ENCODE data around the gene RICTOR. TPM values are rescaled to one million over a fixed set of nuclear protein-coding genes. Genes with fewer than 3 reads are reported as not detected.

The RICTOR gene
- total RNA-seq, 4 donors from 2014 or later, result 47.8 to 87.5 (median 51.2) TPM

GRCh38 chr5:39024884-39025283 is 49.3 kb downstream of the RICTOR start:
- H3K4me1 ChIP-seq, result peaks cover 5 to 7% of the 10 kb centered on the region in 2 donors
- DNase-seq, result no peak
- no peak overlapping the region for H3K27ac ChIP-seq

GRCh38 chr5:39024005-39024404 is 50.2 kb downstream of the RICTOR start:
- Histone ChIP-seq H3K9me3 (no peaks in the 10 kb centered on the region), H3K27me3 (no peaks in the 10 kb centered on the region), H3K27ac (no peak overlapping the region), H3K4me3 (replicated peaks in 1 of 3) (no peak overlapping the region), H3K36me3 (no peaks in the 10 kb centered on the region), H3K4me1 (peaks cover 5 to 7% of the 10 kb centered on the region in 2 donors)
- TF ChIP-seq POLR2A (IDR thresholded peaks at IDR 0.05), result no peak
- no peak for TF ChIP-seq CTCF (IDR thresholded peaks at IDR 0.05)
- no peak for DNase-seq
- intact Hi-C loops (cut with DNase I), result no loop called here
- 90 to 91% methylated on average over 7 of the region's 7 CpGs for WGBS, 2 donors

More at GRCh38 chr5:39024884-39025283, 49.3 kb downstream of the RICTOR start:
- H3K36me3 ChIP-seq, result no peaks in the 10 kb centered on the region
- H3K9me3 ChIP-seq, result no peaks in the 10 kb centered on the region
- TF ChIP-seq POLR2A (IDR thresholded peaks at IDR 0.05) (no peak), CTCF (IDR thresholded peaks at IDR 0.05) (no peak)
- no peaks in the 10 kb centered on the region for H3K27me3 ChIP-seq
- H3K4me3 ChIP-seq (replicated peaks in 1 of 3), result no peak overlapping the region
- intact Hi-C loops (cut with DNase I), result no loop called here

- no peaks in the 10 kb centered on the region for H3K36me3 ChIP-seq
Measured at GRCh38 chr5:39023121-39023520, 51.1 kb downstream of the RICTOR start.

GRCh38 chr5:39022151-39022550 is 52.0 kb downstream of the RICTOR start:
- Histone ChIP-seq H3K36me3 (no peaks in the 10 kb centered on the region), H3K27ac (no peak overlapping the region), H3K9me3 (no peaks in the 10 kb centered on the region), H3K4me3 (replicated peaks in 1 of 3) (no peak overlapping the region), H3K4me1 (peaks cover 5 to 7% of the 10 kb centered on the region in 2 donors), H3K27me3 (no peaks in the 10 kb centered on the region)
- WGBS, 2 donors, result 97% methylated on average over 4 of the region's 4 CpGs
- intact Hi-C loops (cut with DNase I), result no loop called here
- DNase-seq, result no peak
- TF ChIP-seq POLR2A (IDR thresholded peaks at IDR 0.05), result no peak
- no peak for TF ChIP-seq CTCF (IDR thresholded peaks at IDR 0.05)

More at GRCh38 chr5:39023121-39023520, 51.1 kb downstream of the RICTOR start:
- 88 to 93% methylated on average over 4 of the region's 4 CpGs for WGBS, 2 donors
- peaks cover 5 to 7% of the 10 kb centered on the region in 2 donors for H3K4me1 ChIP-seq
- intact Hi-C loops (cut with DNase I), result no loop called here
- no peaks in the 10 kb centered on the region for H3K27me3 ChIP-seq
- H3K4me3 ChIP-seq (replicated peaks in 1 of 3), result no peak overlapping the region
- TF ChIP-seq POLR2A (IDR thresholded peaks at IDR 0.05) (no peak), CTCF (IDR thresholded peaks at IDR 0.05) (no peak)
- H3K27ac ChIP-seq, result no peak overlapping the region
- no peak for DNase-seq
- H3K9me3 ChIP-seq, result no peaks in the 10 kb centered on the region

GRCh38 chr5:39021413-39021812 is 52.8 kb downstream of the RICTOR start:
- H3K4me3 ChIP-seq (replicated peaks in 1 of 3), result no peak overlapping the region
- 34 to 48% methylated on average over 1 of the region's 1 CpG for WGBS, 2 donors
- peaks cover 5 to 7% of the 10 kb centered on the region in 2 donors for H3K4me1 ChIP-seq
- intact Hi-C loops (cut with DNase I), result no loop called here
- no peaks in the 10 kb centered on the region for H3K36me3 ChIP-seq
- no peak overlapping the region for H3K27ac ChIP-seq
- DNase-seq, result peak in 1 of 2 donors; percentile 12
- H3K9me3 ChIP-seq, result no peaks in the 10 kb centered on the region
- no peak for TF ChIP-seq CTCF (IDR thresholded peaks at IDR 0.05)
- no peak for TF ChIP-seq POLR2A (IDR thresholded peaks at IDR 0.05)
- H3K27me3 ChIP-seq, result no peaks in the 10 kb centered on the region
